Kidney (tissue), 14 donors: Measurements from ENCODE around the gene F12. TPM values are rescaled to one million over a fixed set of nuclear protein-coding genes. Genes with fewer than 3 reads are reported as not detected.

Experiments
- DNase-seq, 5 donors: peaks; one replicate each; pipeline ENCODE4 v3.0.0-alpha.2; 2013 to 2020
- FAIRE-seq: peaks from 2 replicates; lab custom pipeline; 2012; peaks lifted over from hg19 to GRCh38; lab: Jason Lieb, UNC
- H3K27ac ChIP-seq, 2 donors: one replicate each; pipeline ENCODE4 v1.7.0; 2013; ENCODE audit warnings: low read depth in 2 of 2, low read length in 2 of 2, inconsistent platforms in 1 of 2
- H3K27me3 ChIP-seq: one replicate; pipeline ENCODE4 v1.7.1; 2013; ENCODE audit warnings: low read length, inconsistent platforms; ENCODE audit not compliant: control insufficient read depth, insufficient read depth
- H3K36me3 ChIP-seq, 3 donors: one replicate each; pipeline versions ENCODE4 v1.7.0 to v1.7.1; 2013; ENCODE audit warnings: low read length in 3 of 3, control low read depth in 1 of 3, inconsistent platforms in 1 of 3; ENCODE audit not compliant: insufficient read depth in 3 of 3, control insufficient read depth in 2 of 3
- H3K4me1 ChIP-seq, 3 donors: one replicate each; pipeline versions ENCODE4 v1.7.0 to v1.7.1; 2013; ENCODE audit warnings: low read length in 3 of 3, inconsistent platforms in 1 of 3, low read depth in 1 of 3; ENCODE audit not compliant: control insufficient read depth in 2 of 3, insufficient read depth in 2 of 3
- H3K4me3 ChIP-seq, 3 donors: one replicate each; pipeline versions ENCODE4 v1.7.0 to v1.8.1; 2013; ENCODE audit warnings: low read length in 3 of 3, control low read depth in 1 of 3, inconsistent platforms in 1 of 3
- H3K9ac ChIP-seq, 3 donors: one replicate each; pipeline versions ENCODE4 v1.7.0 to v1.7.1; 2013; ENCODE audit warnings: low read length in 3 of 3, control low read depth in 1 of 3, inconsistent platforms in 1 of 3
- H3K9me3 ChIP-seq, 3 donors: one replicate each; pipeline versions ENCODE4 v1.7.0 to v1.7.1; 2013; ENCODE audit warnings: low read length in 3 of 3, control low read depth in 1 of 3, inconsistent platforms in 1 of 3; ENCODE audit not compliant: control insufficient read depth in 2 of 3, insufficient read depth in 1 of 3
- intact Hi-C: fragments of 100-400 bp; cut with DNase I; formaldehyde crosslinking; loops from one replicate; pipeline ENCODE4 v1.11.1; 2022
- polyA plus RNA-seq: library from polyadenylated mRNA; stranded (reverse); fragments of 350-450 nt; fragmentation: Illumina TruSeq; extraction: RNeasy Lipid Tissue Mini Kit (QIAGEN cat#74804); gene quantifications from one replicate; pipeline ENCODE4 v1.2.3, GENCODE V29; 2014; ENCODE audit warnings: low read depth, low replicate concordance; ENCODE audit not compliant: insufficient read depth
- total RNA-seq: library from RNA; stranded (reverse); fragmentation: NEBNext Ultra II Directional; extraction: Animal tissue kit (Norgen Biotek cat#: 25700); gene quantifications from one replicate; pipeline ENCODE4 v1.2.1, GENCODE V29; 2021
- TF ChIP-seq, protein P1 (sequence below): IDR thresholded peaks from 3 replicates; pipeline ENCODE4 v1.5.1; 2012; ENCODE audit warnings: mild to moderate bottlenecking, moderate library complexity, borderline replicate concordance; ENCODE audit not compliant: insufficient read depth; ENCODE audit errors: extremely low read depth
- donor health status: control.
- donor health status: control.
- donor health status: control.
- donor health status: control.
- donor health status: control.
- donor health status: DM: yes; HTN: yes; CAD: no.
- donor health status: Normal renal cell carcinoma (clear cell type).

F12 gene
- total and polyA plus RNA-seq, 2 donors from 2014 or later = 3.1 to 4.2 TPM

GRCh38 chr5:177446200-177447065 is 37.1 kb upstream of the F12 start, which contains the start of gene PRR7:
TSS of gene PRR7 (plus strand) at chr5:177446814. CDS start at chr5:177455068, 8,254 bp downstream.
- H3K4me3 ChIP-seq = peak within 1 kb of the TSS in 2 of 3 donors; percentile 31 to 48
- peaks cover 0 to 11% (median 6%) of the 10 kb centered on the region in 3 donors for H3K4me1 ChIP-seq
- TF ChIP-seq, protein P1, sequence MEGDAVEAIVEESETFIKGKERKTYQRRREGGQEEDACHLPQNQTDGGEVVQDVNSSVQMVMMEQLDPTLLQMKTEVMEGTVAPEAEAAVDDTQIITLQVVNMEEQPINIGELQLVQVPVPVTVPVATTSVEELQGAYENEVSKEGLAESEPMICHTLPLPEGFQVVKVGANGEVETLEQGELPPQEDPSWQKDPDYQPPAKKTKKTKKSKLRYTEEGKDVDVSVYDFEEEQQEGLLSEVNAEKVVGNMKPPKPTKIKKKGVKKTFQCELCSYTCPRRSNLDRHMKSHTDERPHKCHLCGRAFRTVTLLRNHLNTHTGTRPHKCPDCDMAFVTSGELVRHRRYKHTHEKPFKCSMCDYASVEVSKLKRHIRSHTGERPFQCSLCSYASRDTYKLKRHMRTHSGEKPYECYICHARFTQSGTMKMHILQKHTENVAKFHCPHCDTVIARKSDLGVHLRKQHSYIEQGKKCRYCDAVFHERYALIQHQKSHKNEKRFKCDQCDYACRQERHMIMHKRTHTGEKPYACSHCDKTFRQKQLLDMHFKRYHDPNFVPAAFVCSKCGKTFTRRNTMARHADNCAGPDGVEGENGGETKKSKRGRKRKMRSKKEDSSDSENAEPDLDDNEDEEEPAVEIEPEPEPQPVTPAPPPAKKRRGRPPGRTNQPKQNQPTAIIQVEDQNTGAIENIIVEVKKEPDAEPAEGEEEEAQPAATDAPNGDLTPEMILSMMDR = no peak
- intact Hi-C loops = no loop called here
- no peaks in the 10 kb centered on the region for H3K9me3 ChIP-seq
- peak; percentile 71 to 91 (median 81) for DNase-seq
- H3K27me3 ChIP-seq = no peaks in the 10 kb centered on the region
- no peak for FAIRE-seq
- H3K27ac ChIP-seq = no peak within 1 kb of the TSS
- H3K36me3 ChIP-seq = no peaks in the 10 kb centered on the region
- peak within 1 kb of the TSS in 1 of 3 donors; percentile 19 for H3K9ac ChIP-seq

- no peak for FAIRE-seq
- intact Hi-C loops = no loop called here
- Histone ChIP-seq H3K4me3 (peak overlapping the region in 1 of 3 donors; percentile 48), H3K9ac (peak overlapping the region in 1 of 3 donors; percentile 19), H3K27me3 (no peaks in the 10 kb centered on the region), H3K36me3 (no peaks in the 10 kb centered on the region), H3K4me1 (peaks cover 0 to 11% (median 6%) of the 10 kb centered on the region in 3 donors), H3K9me3 (no peaks in the 10 kb centered on the region), H3K27ac (no peak overlapping the region)
- no peak for DNase-seq
- TF ChIP-seq, protein P1 = no peak
These were observed 36.5 kb upstream of the F12 start for GRCh38 chr5:177445917-177446199.

GRCh38 chr5:177445052-177445916 is 35.9 kb upstream of the F12 start:
- H3K9me3 ChIP-seq = no peaks in the 10 kb centered on the region
- FAIRE-seq (no peak), DNase-seq (no peak)
- peaks cover 0 to 11% (median 6%) of the 10 kb centered on the region in 3 donors for H3K4me1 ChIP-seq
- H3K36me3 ChIP-seq = no peaks in the 10 kb centered on the region
- H3K27me3 ChIP-seq = no peaks in the 10 kb centered on the region
- no peak overlapping the region for H3K27ac ChIP-seq
- no peak overlapping the region for H3K4me3 ChIP-seq
- TF ChIP-seq, protein P1 = no peak
- intact Hi-C loops = no loop called here
- H3K9ac ChIP-seq = no peak overlapping the region
